ENCODE results near the gene CYP2A6. TPM values are rescaled to one million over a fixed set of nuclear protein-coding genes. Genes with fewer than 3 reads are reported as not detected.

The CYP2A6 gene
- total RNA-seq, 1 experiment from 2014 or later: 0.28 TPM

DNA sequence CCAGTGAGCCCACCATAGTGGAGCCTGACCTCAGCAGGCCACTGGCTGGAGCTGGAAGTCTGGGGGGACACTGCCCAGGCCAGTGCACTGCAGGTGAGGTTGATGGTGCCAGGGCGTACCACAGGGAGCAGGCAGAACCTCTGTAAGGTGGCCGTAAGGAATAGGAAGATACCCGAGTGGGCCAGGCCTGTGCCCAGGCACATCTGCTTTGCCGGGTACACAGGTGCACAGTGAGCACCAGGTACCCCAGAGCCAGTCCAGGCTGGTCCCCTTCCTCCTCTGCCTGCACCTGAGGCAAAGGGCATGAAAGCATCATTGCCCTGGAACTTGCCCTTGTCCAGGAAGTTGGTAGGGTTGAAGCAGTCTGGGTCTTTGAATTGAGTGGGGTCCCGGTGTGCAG lies 41.8 kb downstream of the CYP2A6 start:
- Histone ChIP-seq H3T11ph (ENCODE audit: low read length) (no peak overlapping the region), H2AK5ac (ENCODE audit: insufficient read length, low read length) (no peak overlapping the region), H2BK5ac (ENCODE audit: insufficient read length, low read length) (no peak overlapping the region), H3K27me3 (ENCODE audit: insufficient read depth, low read length) (no peaks in the 10 kb centered on the region), H3K4me2 (ENCODE audit: insufficient read depth, insufficient read length, low read length) (no peak overlapping the region), H3K9me3 (ENCODE audit: control insufficient read depth, low read depth, low read length) (no peaks in the 10 kb centered on the region), H3K79me2 (ENCODE audit: insufficient read depth, low read length) (no peaks in the 10 kb centered on the region; the same call in 1 of the 2 replicates), H3K18ac (ENCODE audit: insufficient read length, low read depth, low read length) (no peak overlapping the region), H2BK20ac (ENCODE audit: low read depth, low read length, poor library complexity, severe bottlenecking) (no peak overlapping the region), H4K20me1 (ENCODE audit: control insufficient read depth, insufficient read depth, insufficient read length) (peaks cover 2% of the 10 kb centered on the region), H4K5ac (ENCODE audit: insufficient read length, low read depth, low read length) (no peak overlapping the region), H2BK12ac (ENCODE audit: insufficient read length, low read depth, low read length) (no peak overlapping the region), H4K91ac (ENCODE audit: insufficient read length, low read depth, low read length) (no peak overlapping the region), H3K23ac (ENCODE audit: insufficient read length, low read depth, low read length) (no peak overlapping the region), H4K8ac (replicated peaks; ENCODE audit: insufficient read length, low read depth, low read length) (no peak overlapping the region), H2BK120ac (ENCODE audit: low read depth, low read length, poor library complexity, severe bottlenecking) (no peak overlapping the region), H3K79me1 (ENCODE audit: insufficient read depth, low read depth, low read length, poor library complexity, severe bottlenecking) (peaks cover 4% of the 10 kb centered on the region), H3K23me2 (ENCODE audit: insufficient read length, low read depth, low read length, poor library complexity, severe bottlenecking) (peaks cover 12% of the 10 kb centered on the region), H2BK15ac (ENCODE audit: low read depth, low read length) (no peak overlapping the region), H3K9ac (ENCODE audit: extremely low read depth, insufficient read length, low read length) (no peak overlapping the region), H3K27ac (ENCODE audit: insufficient read length, low read depth, low read length) (no peak overlapping the region), H3K14ac (ENCODE audit: insufficient read depth, low read length) (no peak overlapping the region), H3K4me1 (ENCODE audit: insufficient read depth, low read length) (peaks cover 13% of the 10 kb centered on the region), H3K4ac (ENCODE audit: low read depth, low read length) (no peak overlapping the region), H2AFZ (ENCODE audit: low read length) (no peak overlapping the region), H3K56ac (ENCODE audit: insufficient read length, low read depth, low read length) (no peak overlapping the region)
- Mint-ChIP-seq H3K27ac (no peak overlapping the region), H3K4me3 (no peak overlapping the region), H3K27me3 (ENCODE audit: low read depth) (peaks cover 18% of the 10 kb centered on the region), H3K36me3 (ENCODE audit: insufficient read depth in 1 of 3, low read depth in 3 of 3) (peaks cover 22 to 46% (median 35%) of the 10 kb centered on the region in 3 experiments; a peak in 6 of 7 replicates), H3K4me1 (peaks cover 61 to 69% of the 10 kb centered on the region in 2 experiments), H3K9me3 (no peaks in the 10 kb centered on the region; a peak in 2 of 5 replicates)
- TF ChIP-seq, protein P1, sequence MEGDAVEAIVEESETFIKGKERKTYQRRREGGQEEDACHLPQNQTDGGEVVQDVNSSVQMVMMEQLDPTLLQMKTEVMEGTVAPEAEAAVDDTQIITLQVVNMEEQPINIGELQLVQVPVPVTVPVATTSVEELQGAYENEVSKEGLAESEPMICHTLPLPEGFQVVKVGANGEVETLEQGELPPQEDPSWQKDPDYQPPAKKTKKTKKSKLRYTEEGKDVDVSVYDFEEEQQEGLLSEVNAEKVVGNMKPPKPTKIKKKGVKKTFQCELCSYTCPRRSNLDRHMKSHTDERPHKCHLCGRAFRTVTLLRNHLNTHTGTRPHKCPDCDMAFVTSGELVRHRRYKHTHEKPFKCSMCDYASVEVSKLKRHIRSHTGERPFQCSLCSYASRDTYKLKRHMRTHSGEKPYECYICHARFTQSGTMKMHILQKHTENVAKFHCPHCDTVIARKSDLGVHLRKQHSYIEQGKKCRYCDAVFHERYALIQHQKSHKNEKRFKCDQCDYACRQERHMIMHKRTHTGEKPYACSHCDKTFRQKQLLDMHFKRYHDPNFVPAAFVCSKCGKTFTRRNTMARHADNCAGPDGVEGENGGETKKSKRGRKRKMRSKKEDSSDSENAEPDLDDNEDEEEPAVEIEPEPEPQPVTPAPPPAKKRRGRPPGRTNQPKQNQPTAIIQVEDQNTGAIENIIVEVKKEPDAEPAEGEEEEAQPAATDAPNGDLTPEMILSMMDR (conservative IDR thresholded peaks at IDR 0.05): no peak
- no peak for DNase-seq
- no CpG with 5 or more reads among the region's 5 CpGs for WGBS (ENCODE audit: extremely low coverage, insufficient read length, low lambda C conversion rate)
